Measurements from ENCODE around the gene SLC44A1.

DNA sequence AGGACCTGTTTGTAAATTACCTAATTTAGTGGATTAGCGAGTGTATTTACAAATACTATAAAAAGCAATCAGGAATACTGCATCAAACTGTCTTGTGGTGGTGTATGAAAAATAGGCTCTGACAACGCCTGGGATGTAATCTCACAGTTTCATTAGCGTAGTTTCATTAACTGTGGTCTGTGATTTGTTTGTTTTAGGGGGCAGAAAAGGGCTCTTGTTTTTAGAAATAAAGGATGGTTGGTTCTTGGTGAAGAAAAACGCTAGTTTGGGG is 1.4 kb downstream of the SLC44A1 start:
- TF ChIP-seq ARNT (IDR thresholded peaks at IDR 0.05): no peak
- TF ChIP-seq FOXK2 (IDR thresholded peaks at IDR 0.05): no peak
- TF ChIP-seq NFRKB (IDR thresholded peaks at IDR 0.05): no peak
- no peak for TF ChIP-seq HDGF (IDR thresholded peaks at IDR 0.05; ENCODE audit: borderline replicate concordance)
- no peak for TF ChIP-seq FOXM1 (IDR thresholded peaks at IDR 0.05; ENCODE audit: borderline replicate concordance)
- TF ChIP-seq SP1 (IDR thresholded peaks at IDR 0.05): no peak
